HuH-7.5 (cell line): Measurements from ENCODE around the gene ZC3H18.

ENCODE experiments used
- DNase-seq: peaks from one replicate; pipeline ENCODE4 v3.0.0; 2011; ENCODE audit warnings: low spot score

The ZC3H18 gene

DNA sequence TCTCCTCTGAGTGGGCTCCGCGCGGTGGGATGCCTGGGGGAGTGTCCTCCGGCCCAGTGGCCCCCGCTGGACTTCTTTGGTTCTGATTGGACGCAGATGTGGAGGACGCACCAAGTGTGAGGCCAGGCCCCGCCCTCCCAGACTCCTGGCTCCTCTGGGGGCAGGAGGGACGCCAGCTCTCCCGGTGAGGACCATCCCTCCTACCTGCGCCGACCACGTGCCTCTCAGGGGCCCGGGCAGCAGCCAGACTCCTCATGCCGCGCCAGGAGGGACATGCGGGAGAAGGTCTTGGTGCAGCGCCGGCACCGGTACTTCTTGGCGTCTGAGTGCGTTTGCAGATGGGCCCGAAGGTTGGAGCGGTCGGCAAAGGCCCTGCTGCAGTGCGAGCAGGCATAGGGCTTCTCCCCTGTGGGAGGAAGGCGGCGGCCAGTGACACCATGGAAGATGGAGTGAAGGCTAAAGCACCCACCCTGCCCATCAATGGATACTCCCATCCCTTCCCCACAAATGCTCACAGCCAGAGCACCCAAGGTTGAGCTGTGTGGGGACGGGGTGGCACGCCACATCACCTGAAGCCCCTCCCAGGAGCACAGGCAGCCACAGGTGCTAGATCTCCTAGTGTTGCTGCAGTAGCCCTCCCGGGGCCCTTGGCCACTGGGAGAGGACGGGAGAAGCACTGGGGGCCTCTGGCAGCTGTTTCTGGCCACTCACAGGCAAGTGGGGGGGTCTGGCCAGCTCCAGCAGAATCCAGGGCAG, 108.2 kb downstream of the ZC3H18 start:
- DNase-seq = no peak

DNA sequence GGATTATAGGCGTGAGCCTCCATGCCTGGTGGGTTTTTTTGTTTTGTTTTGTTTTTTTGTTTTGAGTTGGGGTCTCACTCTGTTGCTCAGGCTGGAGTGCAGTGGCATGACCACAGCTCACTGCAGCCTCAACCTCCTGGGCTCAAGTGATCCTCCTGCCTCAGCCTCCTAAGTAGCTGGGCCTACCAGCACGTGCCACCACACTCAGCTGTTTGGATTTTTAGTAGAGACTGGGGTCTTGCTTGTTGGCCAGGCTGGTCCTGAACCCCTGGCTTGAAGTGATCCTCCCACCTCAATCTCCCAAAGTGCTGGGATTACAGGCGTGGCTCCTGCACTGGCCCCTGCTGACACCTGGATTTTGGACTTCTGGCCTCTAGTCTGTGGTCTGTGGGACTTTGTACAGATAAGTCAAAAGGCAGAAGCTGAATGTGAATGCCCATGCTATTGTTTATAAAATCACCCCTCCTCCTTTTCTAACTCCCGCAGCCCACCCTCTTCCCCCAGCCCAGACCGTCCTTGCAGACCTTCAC, 110.4 kb downstream of the ZC3H18 start:
- DNase-seq = no peak

DNA sequence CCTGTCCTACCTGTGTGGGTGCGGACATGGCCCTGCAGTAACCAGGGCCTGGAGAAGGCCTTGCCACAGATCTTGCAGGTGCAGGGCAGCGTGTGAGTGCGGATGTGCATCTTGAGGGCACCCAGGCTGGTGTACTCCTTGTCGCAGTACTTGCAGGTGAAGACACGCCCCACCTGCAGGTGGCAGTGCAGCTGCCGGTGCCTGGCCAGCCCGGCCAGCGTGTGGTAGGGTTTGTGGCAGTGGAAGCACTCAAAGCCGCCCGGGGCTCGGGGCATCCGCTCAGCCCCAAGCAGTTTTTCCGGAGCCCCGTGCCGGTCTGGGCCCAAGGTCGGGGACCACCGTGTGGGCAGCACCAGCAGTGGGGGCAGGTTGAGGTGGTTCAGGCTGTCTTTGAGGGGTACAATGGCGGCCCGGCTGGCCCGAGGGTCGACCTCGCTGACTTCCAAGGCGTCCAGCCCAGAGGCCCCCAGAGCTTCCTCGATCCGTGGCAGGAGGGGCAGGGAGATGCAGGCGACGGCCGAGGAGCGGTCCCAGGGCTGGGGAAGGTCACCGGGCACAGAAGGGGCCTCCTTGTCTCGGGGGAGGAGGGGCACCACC, 111.0 kb downstream of the ZC3H18 start:
- peak; percentile 97 for DNase-seq
